Mammary epithelial cell (primary cell): ENCODE results near the gene FIBCD1.

Source experiments
- CTCF ChIP-seq, 2 donors: IDR thresholded peaks in 1 of 2; conservative IDR thresholded peaks in 1 of 2; 2 replicates each; pipeline ENCODE4 v1.5.1; 2011 to 2012; ENCODE audit warnings: inconsistent platforms in 2 of 2, low read length in 2 of 2, mild to moderate bottlenecking in 2 of 2, control low read depth in 1 of 2, low read depth in 1 of 2; ENCODE audit not compliant: insufficient read depth in 1 of 2; ENCODE audit errors: extremely low read depth in 1 of 2
- EZH2 ChIP-seq: IDR thresholded peaks from 2 replicates; pipeline ENCODE4 v1.6.1; 2012; ENCODE audit warnings: low read length, inconsistent platforms, borderline replicate concordance

- no peak for TF ChIP-seq CTCF (conservative IDR thresholded peaks at IDR 0.05 in 1 of 2, IDR thresholded peaks at IDR 0.05 in 1 of 2; ENCODE audit: extremely low read depth in 1 of 2, insufficient read depth in 1 of 2, low read depth in 1 of 2, low read length in 2 of 2)
- TF ChIP-seq EZH2, result no peak
Observed at GRCh38 chr9:130895481-130896232, 43.4 kb downstream of the FIBCD1 start.
